Measurements from ENCODE around the gene NRTN.

NRTN gene

GRCh38 chr19:5817218-5817617 is 12.4 kb downstream of the NRTN start:
- DNase-seq: no peak

- no peak for DNase-seq
These were observed 13.7 kb downstream of the NRTN start for GRCh38 chr19:5818594-5818993.

DNA sequence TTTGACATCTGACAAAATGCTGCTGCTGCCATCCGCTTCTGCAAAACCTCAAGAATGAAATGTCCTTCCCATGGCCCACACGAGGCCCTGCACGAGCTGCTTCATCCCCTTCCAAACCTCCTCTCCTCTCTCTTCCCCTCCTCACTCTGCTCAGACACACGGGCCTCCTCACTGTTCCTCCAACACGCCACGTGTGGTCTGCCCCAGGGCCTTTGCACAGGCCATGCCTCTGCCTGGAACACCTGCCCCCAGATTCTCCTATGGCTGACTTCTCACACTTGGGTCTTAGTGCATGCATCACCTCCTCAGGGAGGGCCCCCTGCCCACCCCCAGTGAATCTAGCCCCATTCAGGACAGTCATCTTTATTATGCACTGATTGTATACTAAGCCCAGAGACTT is 15.9 kb downstream of the NRTN start:
- no peak for DNase-seq

GRCh38 chr19:5821521-5822180 is 16.8 kb downstream of the NRTN start:
- DNase-seq: no peak

- DNase-seq: no peak
These were observed 17.4 kb downstream of the NRTN start for GRCh38 chr19:5822181-5822844.

DNA sequence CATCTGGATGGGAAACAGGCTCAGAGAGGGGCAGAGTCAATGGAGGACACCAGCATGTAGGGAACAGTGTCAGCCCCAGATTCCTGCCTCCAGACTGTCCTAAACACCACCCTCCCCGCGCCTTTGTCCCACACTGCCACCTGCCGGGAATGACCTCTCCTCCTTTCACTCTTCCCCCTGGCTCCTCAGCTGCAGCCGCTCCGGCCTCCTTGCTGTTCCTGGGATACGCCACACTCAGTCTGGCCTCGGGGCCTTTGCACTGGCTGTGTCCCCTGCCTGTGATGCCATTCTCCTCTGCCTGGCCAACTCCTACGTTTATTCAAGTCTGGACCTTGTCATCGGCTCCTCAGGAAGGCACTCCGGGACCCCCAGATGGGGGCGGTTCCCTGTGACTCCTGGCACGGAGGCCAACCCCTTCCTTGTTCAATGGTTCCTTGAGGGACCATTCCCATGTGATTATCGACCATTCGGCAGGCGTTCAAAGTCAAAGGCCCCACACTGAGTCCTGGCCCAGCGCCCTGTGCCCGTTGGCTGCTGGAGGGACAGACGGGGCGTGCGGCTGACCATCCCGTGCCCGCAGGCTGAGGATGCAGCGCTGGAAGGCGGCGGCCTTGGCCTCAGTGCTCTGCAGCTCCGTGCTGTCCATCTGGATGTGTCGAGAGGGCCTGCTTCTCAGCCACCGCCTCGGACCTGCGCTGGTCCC is 18.9 kb downstream of the NRTN start:
- no peak for DNase-seq

DNA sequence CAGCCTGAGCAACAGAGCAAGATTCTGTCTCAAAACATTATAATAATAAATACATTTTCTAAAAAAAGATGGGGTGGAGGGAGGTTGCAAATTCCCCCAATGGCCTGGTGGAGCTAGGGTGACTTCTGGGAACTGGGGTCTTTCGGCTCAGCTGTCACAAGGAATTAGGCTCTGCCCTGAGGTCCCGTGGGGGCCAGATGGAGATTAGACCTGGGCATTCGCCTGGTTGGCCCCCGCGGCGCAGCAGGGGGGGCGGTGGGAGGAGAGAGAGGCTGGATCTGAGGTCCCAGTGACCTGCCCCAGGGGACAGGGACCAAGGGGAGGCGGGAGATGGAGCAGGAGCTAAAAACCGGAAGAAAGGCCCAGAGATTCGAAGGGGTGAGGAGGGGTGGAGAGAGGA is 19.9 kb downstream of the NRTN start:
- DNase-seq: no peak

- no peak for DNase-seq
These were observed 20.3 kb downstream of the NRTN start for GRCh38 chr19:5825178-5825577.

DNA sequence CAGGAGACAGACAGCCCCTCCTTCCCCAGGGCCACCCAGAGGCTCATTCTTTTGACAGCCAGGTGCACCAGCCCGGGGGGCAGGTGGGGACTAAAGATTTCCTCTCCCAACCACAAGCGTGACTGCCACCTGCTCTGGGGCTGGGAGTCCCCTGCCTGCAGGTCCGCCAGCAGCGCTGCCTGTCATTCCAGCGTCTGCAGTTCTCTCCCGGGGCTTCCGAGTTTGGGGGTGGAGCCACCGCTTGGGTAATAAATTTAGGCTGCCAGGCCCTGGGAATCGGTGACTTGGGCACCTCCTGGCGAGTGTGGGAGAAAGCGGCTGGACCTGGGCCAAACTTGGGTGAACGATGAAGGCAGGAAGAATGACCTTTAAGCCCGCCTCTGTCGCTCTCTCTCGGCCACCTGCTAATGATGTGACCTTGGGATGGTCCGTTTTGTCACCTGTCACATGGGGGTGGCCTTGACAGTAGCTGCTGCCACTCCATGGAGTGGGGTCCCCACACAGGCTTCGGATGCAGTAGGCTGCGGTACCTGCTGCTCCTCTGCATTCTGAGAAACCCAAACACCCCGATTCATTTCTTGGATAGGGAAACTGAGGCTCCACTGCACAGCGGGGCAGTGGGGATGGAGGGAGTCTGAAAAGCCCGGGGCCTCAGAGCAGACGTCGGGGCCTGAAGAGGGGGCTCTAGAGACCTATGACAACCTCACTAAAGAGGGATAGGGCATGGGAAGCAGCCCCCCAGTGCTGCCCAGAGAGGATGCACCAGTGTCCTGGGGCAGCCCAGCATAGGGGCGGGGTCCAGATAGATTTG is 21.9 kb downstream of the NRTN start:
- peak; percentile 44 for DNase-seq

- peak; percentile 29 for DNase-seq
These were observed 22.5 kb downstream of the NRTN start for GRCh38 chr19:5827342-5827890.

DNA sequence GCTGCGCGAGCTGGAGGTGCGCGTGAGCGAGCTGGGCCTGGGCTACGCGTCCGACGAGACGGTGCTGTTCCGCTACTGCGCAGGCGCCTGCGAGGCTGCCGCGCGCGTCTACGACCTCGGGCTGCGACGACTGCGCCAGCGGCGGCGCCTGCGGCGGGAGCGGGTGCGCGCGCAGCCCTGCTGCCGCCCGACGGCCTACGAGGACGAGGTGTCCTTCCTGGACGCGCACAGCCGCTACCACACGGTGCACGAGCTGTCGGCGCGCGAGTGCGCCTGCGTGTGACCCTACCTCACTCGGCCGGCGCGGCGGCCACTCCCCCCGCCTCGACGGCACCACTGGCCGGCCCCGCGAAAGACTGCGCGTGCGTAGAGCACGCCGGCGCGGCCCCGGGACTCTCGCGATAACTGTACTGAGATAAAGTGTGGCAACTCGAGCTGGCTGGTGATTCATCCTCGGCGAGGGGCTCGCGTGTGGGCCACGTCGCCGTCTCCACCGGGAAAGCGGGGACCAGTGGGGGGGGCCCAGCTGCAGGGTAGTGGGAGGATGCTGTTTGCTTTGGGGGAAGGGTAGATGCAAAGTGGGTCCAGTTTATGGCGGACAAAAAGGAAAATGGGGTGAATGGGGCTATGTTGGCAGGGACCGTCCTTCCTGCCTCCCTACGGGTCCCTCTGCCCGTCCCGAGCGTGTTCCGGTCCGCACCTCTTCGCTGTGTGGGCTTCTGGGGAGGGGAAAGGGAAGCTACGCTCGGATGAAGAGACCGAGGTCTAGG is 23.2 kb downstream of the NRTN start:
- DNase-seq: peak; percentile 96

DNA sequence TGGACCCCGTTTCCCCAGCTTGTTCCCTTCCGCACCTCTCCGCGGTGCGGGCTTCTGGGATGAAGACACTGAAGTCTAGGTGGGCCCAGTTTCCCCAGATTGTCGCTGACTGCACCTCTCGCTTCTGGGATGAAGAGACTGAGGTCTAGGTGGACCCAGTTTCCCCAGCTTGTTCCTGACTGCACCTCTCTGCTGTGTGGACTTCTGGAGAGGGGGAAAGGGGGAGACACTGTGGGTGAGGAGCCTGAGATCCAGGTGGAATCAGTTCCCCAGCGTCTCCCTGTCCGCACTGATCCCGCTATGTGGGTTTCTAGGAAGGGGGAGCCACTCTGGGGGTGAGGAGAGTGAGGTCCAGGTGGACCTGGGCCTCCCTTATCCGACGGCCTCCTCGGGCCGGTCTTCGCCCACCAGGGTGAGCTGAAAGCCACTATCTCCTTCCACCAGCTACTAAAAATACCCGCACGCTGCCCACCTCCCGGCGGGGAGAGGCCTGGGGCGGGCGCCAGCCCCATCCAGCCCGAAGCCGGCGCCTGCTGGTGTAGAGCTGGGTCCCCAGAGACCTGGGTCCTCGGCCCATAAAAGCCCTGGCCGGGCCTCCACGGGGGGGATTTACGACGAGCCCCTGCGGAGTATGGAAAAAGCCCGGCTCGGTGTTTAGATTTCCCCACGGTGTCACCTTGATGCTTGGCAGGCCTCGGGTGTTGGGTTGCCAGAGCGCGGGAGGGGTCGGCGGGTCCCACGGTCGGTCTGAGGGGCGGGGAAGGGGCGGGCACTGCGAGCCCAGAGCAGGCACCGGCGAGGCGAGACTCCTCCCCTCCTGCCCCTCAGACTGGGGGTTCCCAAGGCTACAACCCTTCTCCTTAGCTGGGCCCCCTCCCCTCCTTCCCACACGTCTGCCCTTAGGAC is 24.0 kb downstream of the NRTN start:
- peak; percentile 64 for DNase-seq

- DNase-seq: no peak
These were observed 24.9 kb downstream of the NRTN start for GRCh38 chr19:5829567-5830310.

DNA sequence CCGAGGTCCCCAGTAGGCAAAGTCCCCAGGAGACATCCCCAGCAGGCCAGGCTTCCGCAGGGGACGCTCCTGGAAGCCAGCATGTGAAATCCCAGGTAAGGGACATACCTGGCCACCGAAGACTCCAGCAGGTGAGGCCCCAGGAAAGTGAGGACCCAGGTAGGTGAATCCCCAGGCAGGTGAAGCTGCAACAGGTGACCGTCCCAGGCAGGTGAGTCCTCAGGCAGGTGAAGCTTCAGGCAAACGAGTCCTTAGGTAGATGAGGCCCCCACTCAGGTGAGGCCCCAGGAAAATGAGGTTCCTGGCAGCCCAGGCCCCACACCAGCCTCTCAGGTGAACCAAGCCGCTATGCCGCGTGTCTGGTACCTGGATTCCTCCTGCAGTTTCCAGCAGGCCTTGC is 26.3 kb downstream of the NRTN start:
- DNase-seq: no peak

DNA sequence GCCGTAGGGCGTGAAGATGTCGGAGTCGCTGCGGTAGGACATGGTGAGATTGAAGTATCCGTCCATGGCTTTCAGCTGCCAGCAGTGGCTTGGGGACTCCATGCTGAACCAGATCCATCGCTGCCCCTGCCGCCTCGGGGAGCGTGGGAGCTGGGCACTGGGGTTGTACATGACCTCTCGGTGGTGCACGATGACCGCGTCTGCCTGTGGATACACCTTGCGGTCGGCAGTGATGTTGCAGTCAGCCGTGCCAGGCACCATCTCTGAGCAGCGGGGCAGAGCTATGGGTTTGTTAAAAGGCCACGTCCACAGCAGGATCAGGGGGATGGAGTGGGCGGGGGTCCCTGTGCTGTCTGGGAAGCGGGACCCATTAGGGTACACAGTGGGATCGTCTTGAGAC is 27.2 kb downstream of the NRTN start:
- no peak for DNase-seq

- no peak for DNase-seq
These were observed 27.8 kb downstream of the NRTN start for GRCh38 chr19:5832527-5833216.

DNA sequence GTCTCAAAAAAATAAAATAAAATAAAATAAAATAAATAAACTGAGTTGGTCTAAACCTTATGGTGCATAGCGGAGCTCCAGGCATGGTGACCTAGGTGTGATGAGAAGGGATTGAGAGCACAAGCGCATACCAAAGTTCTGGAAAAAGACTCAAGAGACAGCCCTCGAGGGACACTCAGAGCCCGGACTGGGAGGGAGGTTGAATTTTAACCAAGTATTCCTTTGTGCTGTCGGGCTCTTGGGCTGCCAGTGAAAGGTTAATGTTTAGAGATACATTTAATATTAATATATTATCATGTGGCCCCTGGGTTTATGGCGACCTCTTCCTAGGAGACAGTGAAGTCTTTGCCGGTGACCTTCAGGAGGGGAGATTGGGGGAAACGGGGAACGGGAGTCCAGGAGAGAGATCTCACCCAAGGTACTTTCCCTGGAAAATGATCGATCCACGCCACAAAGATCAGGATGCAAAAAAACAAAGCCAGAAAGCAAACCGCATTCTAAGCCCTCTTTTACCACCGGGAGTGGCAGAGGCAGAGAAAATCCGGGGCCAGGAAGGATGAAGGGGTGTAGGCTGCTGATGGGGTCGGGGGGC is 33.0 kb downstream of the NRTN start:
- DNase-seq: no peak

DNA sequence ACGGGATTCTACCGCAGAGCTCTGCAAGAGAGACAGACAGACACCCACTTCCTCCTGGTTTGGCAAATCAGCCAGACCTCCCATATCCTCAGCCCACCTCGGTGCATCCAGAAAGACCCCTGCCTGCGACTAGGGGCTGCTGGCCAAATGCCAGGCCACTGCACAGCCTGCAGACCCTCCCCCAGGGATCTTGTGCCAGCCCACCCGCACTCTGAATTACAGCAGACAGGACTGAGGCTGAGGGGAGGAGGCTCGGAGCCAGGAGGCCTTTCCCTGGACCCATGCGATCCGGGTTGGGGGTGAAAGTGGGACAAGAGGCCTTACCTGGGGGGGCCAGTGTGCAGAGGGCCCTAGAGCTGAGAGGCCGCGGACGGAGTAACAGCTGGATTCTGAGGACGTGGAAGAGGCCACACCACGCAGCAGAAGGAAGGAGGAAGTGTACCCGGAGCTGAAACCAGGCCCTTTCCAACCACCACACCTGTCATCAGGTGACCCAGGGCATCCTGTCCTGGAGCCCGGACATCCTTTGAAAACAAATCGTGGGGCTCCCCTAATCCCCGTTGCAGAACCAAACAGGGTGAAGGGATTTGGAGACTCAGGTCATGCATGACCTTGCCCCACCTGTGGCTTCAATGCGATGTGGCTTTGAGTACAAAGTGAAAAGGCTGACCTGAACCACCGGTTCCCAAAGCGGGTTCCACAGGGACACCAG is 33.6 kb downstream of the NRTN start:
- no peak for DNase-seq
